ENCODE measurements around the gene ADGRV1.

DNA sequence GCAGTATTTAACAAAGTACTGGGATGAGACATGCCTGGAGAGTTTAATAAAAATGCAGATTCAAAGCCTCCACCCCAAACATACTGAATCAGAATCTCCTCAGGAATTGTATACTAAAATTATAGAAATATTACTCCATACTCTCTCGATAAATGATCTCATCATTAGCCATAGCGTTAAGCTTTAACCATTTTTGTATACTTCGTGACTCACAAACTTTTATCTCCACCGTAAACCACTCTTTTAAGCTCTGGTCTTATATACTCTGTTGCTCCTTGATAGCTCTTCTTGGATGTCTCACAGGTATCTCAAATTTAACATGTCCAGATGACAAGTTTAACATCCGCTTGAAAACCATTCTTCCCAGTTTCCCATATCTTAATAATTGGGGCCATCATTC is 327.8 kb downstream of the ADGRV1 start:
- TF ChIP-seq SIRT6 (IDR thresholded peaks at IDR 0.05; ENCODE audit: low read depth, low read length): no peak
- TF ChIP-seq SMARCA4 (IDR thresholded peaks at IDR 0.05): no peak
- TF ChIP-seq, protein P1, sequence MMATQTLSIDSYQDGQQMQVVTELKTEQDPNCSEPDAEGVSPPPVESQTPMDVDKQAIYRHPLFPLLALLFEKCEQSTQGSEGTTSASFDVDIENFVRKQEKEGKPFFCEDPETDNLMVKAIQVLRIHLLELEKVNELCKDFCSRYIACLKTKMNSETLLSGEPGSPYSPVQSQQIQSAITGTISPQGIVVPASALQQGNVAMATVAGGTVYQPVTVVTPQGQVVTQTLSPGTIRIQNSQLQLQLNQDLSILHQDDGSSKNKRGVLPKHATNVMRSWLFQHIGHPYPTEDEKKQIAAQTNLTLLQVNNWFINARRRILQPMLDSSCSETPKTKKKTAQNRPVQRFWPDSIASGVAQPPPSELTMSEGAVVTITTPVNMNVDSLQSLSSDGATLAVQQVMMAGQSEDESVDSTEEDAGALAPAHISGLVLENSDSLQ (IDR thresholded peaks at IDR 0.05): no peak

All from K562 (cell line).